COLO829 (cell line): ENCODE results near the gene ZRANB3.
"Not testable (repeated sequence)": the region's sequence is repeated elsewhere in the genome, so short reads cannot be mapped to it uniquely, and the experiment has no call there.

Experiments
- DNase-seq: peaks from one replicate; pipeline ENCODE4 v3.0.0; 2012; ENCODE audit warnings: low spot score

ZRANB3 gene

GRCh38 chr2:135485441-135485840 is 45.6 kb downstream of the ZRANB3 start:
- DNase-seq = no peak

DNA sequence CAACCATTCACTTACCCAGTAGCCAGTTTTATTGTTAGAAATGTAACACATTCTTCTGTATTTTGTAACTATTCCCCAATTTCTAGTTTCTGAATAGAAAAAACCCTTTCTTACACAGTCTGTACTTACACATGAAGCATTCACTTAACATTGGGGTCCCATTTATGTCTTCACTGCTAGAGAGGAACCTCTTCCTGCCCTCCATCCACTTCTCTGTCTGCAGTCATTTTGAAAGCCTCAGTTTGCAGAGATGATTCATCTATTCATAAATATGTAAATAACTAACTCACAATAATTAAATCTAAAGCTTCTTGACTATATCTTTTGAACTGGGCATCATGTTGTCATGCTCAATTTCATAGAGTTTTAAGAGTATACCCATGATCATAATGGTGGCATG is 55.9 kb downstream of the ZRANB3 start:
- no peak for DNase-seq

DNA sequence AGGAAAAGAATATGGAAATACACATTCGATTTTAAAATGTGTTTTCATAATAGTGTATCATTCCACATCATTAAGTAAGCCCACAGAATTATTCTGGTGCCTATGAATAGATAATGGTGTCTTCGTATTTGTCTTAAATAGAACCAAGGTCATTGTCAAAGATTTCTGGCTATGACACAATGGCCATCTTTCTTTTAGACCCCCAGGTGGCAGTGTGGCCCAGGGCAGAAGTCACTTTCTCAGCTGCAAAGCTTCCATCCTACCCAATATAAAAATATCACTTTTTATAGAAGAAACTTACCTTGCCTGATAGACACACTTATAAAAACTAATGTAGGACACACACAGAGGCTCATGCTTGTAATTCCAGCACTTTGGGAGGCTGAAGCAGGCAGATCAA is 57.5 kb downstream of the ZRANB3 start:
- DNase-seq = peak; percentile 13

GRCh38 chr2:135471106-135471505 is 59.9 kb downstream of the ZRANB3 start:
- no peak for DNase-seq

DNA sequence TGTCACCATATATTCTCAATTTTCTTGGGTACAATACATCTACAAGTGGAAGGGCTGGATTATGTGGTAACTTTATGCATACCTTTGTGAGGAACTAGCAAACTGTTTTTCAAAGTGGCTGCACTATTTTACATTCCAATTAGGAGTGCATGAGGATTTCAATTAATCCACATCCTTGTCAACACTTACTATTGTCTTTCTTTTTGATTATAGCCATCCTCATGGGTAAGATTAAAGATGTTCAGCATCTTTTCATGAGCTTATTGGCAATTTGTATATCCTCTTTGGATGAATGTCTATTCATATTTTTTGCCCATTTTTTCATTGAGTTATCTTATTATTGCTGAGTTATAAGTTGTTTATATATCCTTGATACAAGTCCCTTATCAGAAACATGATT is 73.7 kb downstream of the ZRANB3 start:
- DNase-seq = no peak

DNA sequence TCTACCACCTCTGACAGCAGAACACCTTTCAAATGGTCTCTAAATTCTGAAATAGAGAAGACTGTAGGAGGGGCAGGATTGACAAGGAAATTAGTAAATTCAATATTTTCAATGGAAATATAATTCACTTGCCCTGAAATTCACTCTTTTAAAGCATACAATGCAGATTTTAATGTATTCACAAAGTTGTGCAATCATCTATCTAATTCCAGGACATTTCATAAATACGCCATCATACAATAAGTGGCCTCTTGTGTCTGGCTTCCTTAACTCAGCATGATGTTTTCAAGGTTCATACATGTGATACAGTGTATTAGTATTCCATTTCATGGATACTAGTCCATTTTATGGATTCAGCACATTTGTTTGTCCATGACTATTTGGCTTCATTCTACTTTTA is 74.2 kb downstream of the ZRANB3 start:
- DNase-seq = no peak

DNA sequence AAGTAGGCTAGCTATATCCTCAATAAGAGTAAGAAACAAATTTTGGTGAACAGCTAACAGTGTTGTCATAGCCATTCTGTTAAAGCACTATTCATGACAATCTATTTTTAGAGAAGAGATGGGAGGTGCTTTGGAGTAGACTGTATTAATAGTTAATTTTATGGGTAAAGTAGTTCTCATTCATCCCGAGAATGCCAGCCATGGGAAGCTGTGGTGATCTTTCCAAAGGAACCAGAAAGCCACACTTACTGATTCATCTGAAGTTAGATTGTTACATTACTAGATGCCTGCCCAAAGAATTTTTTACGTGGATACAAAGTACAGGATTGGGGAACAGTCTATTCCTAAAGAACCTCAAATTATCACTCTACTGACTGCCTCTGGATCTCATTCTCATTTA is 74.6 kb downstream of the ZRANB3 start:
- DNase-seq = no peak

- DNase-seq = no peak
Measured at GRCh38 chr2:135454608-135455007, 76.4 kb downstream of the ZRANB3 start.

DNA sequence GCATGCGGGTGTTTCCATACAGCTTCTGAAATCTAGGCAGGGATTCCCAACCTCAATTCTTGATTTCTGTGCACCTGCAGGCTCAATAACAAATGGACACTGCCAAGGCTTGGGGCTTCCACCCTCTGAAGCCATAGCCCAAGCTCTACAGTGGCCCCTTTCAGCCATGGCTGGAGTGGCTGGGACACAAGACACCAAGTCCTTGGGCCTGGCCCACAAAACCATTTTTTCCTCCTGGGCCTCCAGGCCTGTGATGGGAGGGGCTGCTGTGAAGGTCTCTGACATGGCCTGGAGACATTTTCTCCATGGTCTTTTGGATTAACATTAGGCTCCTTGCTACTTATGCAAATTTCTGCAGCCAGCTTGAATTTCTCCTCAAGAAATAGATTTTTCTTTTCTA is 78.0 kb downstream of the ZRANB3 start:
- DNase-seq = not testable (repeated sequence)

- DNase-seq = no peak
Measured at GRCh38 chr2:135451966-135452365, 79.1 kb downstream of the ZRANB3 start.

GRCh38 chr2:135443013-135443412 is 88.0 kb downstream of the ZRANB3 start:
- not testable (repeated sequence) for DNase-seq

- DNase-seq = not testable (repeated sequence)
Measured at GRCh38 chr2:135435155-135435554, 95.9 kb downstream of the ZRANB3 start.

DNA sequence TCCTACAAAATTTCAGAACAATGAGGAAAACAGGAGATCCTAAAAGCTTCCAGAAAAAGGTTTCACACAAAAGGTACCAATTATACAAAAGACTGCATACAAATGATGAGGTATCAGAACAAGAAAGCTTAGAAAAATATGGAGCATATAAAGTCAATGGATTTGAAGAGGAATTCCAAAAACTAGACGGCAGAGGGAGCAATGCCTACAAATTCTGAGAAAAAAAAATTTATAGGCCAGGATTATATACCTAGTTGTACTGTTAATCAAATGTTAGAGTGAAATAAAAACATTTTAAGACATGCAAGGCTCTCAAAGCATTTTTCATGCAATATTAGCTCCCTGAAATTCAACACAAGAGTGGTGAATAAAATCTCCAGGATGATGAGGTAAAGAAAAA is 106.2 kb downstream of the ZRANB3 start:
- no peak for DNase-seq

- no peak for DNase-seq
Measured at GRCh38 chr2:135422898-135423297, 108.1 kb downstream of the ZRANB3 start.

DNA sequence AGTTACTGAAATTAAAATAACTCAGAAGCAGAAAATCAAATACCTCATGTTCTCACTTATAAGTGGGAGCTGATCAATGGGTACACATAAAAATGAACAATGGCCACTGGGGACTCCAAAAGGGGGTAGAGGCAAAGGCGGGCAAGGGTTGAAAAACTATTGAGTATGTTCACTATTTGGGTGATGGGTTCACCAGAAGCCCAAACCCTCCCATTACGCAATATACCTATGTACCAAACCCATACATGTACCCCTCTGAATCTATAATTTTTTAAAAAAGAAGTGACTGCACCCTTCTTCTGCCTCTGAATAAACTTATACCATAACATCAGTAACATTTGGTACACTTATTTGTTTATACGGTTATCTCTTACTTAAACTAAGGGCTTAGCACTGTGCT is 119.4 kb downstream of the ZRANB3 start:
- no peak for DNase-seq

DNA sequence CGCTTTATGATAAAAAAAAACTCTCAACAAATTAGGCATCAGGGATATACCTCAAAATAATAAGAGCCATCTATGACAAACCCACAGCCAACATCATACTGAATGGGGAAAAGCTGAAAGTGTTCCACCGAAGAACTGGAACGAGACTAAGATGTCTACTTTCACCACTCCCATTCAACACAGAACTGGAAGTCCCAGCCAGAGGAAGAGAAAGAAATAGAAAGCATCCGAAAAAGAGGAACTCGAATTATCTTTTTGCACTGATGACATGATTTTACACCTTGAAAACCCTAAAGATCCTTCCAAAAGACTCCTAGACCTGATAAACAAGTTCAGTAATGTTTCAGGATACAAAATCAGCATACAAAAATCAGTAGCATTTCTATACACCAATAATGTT is 121.6 kb downstream of the ZRANB3 start:
- no peak for DNase-seq

GRCh38 chr2:135396259-135396658 is 134.8 kb downstream of the ZRANB3 start:
- DNase-seq = not testable (repeated sequence)

DNA sequence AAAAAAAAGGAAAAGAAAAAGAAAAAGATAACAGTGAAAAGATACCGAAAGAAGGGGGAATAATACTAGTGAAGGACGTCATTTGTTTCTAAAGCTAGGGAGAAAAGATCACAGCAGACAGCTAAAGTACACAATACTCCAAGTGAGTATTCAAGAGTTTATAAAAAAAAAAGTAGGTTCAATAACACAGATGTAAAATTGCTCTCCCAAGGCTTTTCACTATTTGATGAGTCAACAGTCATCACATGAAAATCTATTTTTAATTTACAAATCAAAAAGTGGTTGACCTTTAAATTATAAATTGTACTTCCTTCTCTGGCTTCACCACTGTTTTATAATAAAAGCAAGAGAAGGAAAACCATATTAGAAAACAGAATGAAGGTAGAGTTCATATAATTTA is 144.0 kb downstream of the ZRANB3 start:
- DNase-seq = peak; percentile 40

DNA sequence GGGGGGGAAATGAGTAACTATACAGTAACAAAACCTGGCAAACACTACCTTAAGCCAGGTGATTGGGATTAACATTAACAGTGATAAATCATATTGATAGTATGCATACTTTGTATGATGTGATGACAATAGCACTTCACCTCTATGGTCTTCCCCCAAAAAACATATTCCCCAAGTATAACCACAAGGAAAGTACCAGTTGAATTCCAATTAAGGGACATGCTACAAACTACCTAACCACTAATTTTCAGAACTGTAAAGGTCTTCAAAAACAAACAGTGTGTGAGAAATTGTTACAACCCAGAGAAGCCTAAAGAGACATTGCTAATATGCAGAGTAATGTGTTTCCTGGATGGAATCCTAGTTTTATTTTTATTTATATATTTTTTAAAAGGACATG is 152.4 kb downstream of the ZRANB3 start:
- DNase-seq = no peak

GRCh38 chr2:135373702-135374101 is 157.3 kb downstream of the ZRANB3 start:
- DNase-seq = no peak

- DNase-seq = no peak
Measured at GRCh38 chr2:135349941-135350340, 181.1 kb downstream of the ZRANB3 start.

GRCh38 chr2:135348096-135348704 is 182.8 kb downstream of the ZRANB3 start:
- not testable (repeated sequence) for DNase-seq

DNA sequence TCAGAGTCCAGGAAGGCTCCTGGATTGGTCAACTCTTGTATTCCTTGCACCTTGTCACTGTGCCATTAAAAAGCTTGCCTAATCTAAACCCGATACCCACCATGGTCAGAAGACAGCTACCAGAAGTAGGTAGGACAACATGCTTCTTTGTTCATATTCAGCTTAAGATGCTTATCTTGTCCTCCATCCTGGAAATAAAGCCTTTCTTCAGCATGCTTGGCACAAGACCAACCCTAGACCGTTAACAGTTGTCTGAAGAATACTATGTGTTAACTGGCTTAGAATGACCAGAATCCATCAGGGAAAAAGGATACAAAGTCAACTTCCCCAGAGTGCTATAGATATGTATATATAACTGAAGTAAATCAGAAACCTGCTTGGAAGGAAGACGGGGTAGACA is 193.9 kb downstream of the ZRANB3 start:
- peak; percentile 82 for DNase-seq

- no peak for DNase-seq
Measured at GRCh38 chr2:135335256-135335655, 195.8 kb downstream of the ZRANB3 start.

DNA sequence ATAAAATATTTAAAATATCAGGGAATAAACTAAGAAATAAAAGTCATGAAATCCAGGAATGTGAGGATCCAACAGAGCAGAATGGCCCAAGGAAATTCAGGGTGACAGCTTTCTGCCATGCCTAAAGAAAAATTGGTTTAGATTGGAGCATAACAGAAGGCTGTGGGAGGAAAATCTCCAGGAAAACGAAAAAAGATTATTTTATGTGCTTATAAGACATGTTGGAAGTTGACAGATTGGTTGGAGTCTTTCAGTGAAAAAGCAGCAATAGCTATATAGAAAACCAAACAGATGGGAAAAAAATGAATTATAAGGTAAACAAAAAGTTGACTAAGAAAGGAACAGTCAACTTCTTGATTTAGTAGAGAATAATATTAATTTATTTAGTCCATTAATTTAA is 203.9 kb downstream of the ZRANB3 start:
- no peak for DNase-seq
